ENCODE measurements around the gene DDX54.

DDX54 gene, protein sequence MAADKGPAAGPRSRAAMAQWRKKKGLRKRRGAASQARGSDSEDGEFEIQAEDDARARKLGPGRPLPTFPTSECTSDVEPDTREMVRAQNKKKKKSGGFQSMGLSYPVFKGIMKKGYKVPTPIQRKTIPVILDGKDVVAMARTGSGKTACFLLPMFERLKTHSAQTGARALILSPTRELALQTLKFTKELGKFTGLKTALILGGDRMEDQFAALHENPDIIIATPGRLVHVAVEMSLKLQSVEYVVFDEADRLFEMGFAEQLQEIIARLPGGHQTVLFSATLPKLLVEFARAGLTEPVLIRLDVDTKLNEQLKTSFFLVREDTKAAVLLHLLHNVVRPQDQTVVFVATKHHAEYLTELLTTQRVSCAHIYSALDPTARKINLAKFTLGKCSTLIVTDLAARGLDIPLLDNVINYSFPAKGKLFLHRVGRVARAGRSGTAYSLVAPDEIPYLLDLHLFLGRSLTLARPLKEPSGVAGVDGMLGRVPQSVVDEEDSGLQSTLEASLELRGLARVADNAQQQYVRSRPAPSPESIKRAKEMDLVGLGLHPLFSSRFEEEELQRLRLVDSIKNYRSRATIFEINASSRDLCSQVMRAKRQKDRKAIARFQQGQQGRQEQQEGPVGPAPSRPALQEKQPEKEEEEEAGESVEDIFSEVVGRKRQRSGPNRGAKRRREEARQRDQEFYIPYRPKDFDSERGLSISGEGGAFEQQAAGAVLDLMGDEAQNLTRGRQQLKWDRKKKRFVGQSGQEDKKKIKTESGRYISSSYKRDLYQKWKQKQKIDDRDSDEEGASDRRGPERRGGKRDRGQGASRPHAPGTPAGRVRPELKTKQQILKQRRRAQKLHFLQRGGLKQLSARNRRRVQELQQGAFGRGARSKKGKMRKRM

GRCh38 chr12:113185180-113186032, at the start of gene DDX54, which contains the start of gene RITA1:
Gene DDX54, minus strand, starts transcription at chr12:113185478. Its CDS starts 27 bp downstream, at chr12:113185451.
Gene RITA1, plus strand, starts transcription at chr12:113185721. Its CDS starts 1,026 bp downstream, at chr12:113186747.
- peak; percentile 73 for FAIRE-seq
- DNase-seq (ENCODE audit: insufficient read length, low spot score) = peak; percentile 72

DNA sequence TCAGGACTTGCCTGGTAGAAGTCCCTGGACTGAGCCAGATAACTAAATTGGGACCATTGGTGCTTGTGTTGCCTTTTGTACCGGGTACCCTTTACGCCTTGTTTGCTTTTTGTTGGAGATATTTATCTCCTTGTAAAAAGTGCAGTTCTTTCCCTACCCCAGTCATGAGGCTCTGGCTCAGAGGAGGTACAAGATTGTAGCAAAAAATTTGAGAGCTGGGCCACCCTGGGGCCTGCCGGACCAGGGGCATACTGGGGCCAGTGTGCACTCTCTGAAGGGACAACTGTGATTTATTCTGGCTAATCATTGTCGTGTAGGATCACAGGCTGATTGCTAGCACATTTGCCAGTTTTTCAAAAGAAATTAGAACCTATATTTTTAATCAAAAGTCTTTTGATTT, 49.2 kb upstream of the DDX54 start:
- FAIRE-seq (no peak), DNase-seq (ENCODE audit: insufficient read length, low spot score) (no peak)

- DNase-seq (ENCODE audit: insufficient read length, low spot score) (no peak), FAIRE-seq (no peak)
Observed at GRCh38 chr12:113233967-113234366, 48.7 kb upstream of the DDX54 start.

DNA sequence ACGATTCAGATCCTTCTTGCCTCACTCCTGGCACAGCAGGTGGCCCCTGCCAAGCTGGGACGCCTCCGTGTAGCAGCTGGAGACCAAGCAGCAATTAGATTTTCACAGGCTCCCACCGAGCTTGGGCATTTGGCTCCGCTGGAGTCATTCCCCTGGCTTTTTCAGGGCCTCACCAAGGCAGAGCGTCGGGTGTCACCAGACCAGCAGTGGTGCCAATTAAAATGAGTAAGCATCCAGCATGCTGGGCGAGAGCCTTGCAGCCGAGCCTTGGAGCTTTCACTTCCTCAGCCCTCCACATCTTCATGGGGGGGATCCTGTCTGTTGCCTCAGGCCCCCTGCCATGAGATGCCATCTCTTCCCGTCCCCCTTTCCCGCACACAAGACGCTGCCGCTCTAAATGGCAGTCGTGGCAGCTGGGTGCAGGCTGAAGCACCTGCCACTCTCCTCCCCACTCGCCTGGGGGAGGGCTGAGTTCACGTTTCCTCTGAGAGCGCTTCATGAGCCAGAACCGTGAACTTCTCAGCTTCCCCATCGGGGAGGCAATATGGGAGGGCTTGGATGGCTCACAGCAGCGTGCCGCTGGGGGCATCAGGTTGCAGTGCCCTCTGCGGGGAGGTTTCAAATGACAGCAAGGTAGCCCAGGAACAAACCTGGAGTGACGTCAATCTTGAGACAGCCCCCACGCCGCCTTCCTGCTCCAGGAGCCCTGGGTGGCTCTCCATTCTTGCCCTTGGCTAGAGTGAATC, 47.7 kb upstream of the DDX54 start:
- FAIRE-seq (peak; percentile 92), DNase-seq (ENCODE audit: insufficient read length, low spot score) (no peak)

DNA sequence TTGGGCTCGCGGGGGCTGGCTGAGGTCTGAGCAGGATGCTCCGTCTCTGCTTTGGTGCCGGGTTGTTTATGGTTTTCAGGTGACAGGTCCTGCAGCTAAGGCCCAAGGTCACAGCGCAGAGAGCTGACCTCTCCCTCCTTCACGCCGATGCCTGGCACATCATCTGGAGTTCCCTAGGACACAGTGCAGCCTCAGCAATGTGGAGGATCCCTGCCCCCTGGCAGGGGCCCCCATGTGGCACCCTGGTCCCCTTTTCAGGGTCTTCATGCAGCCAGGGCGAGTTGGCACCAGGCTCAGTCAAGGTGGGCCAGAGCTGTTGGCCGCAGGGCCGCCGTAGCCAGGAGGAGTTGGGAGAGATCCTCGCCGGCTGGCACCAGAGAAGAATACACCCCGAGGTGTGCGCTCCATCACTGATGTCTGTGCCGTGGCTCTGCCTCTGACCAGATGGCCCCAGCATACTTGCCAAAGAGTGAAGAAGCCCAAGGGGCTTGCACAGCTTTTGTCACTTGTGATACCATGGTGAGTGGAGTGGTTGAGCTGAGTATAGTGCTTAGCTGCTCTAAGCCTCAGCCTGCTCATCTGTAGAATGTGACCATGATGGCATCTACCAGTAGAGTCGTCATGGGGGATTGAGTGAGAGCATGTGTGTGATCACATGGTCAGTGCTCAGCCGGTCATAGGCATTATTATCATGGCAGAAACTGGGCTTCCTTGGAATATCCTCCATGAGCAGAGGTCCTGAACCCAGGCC, 47.0 kb upstream of the DDX54 start:
- DNase-seq (ENCODE audit: insufficient read length, low spot score) (no peak), FAIRE-seq (no peak)

DNA sequence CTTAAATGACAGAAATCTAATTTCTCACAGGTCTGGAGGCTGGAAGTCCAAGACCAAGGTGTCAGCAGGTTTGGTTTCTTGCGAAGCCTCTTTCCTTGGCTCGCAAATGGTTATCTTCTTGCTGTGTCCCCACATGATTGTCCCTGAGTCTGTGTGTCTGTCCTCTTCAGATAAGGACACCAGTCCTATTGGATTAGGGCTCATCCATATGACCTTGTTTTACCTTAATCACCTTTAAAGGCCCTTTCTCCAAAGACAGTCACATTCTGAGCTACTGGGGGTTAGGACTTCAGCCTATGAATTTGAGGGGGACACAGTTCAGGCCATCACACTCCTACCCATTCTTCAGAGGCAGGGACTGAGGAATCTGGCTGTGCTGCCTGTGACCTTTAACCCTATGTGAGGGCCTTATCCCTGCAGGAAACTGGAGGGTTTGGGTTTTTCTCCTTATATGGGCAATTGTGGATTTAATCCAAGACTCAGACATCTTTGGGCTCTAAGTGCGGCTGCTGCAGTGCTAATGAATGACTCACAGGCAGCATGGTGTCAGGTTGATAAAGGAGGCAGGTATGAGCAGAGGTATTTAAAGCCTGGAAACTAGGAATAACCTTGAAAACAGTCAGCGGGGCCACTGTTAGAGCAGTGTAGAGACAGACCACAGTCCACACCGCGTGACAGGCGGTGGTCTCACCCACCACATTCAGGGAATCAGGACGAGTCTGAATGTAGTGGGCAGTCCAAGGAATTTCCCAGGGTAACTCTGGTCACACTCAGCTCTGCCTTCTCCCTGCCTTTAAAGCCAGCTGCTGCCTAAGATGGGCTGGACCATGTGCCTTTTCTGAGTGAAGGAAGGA, 46.2 kb upstream of the DDX54 start:
- DNase-seq (ENCODE audit: insufficient read length, low spot score) = no peak
- no peak for FAIRE-seq

- FAIRE-seq = peak; percentile 60
- no peak for DNase-seq (ENCODE audit: insufficient read length, low spot score)
Observed at GRCh38 chr12:113230315-113231234, 45.3 kb upstream of the DDX54 start.

- no peak for FAIRE-seq
Observed at GRCh38 chr12:113228394-113229028, 43.2 kb upstream of the DDX54 start.

GRCh38 chr12:113227686-113228391, 42.6 kb upstream of the DDX54 start:
- FAIRE-seq = no peak
- no peak for DNase-seq (ENCODE audit: insufficient read length, low spot score)

More at GRCh38 chr12:113228394-113229028, 43.2 kb upstream of the DDX54 start:
- no peak for DNase-seq (ENCODE audit: insufficient read length, low spot score)

GRCh38 chr12:113226696-113227568, 41.7 kb upstream of the DDX54 start:
- no peak for FAIRE-seq
- DNase-seq (ENCODE audit: insufficient read length, low spot score) = no peak

DNA sequence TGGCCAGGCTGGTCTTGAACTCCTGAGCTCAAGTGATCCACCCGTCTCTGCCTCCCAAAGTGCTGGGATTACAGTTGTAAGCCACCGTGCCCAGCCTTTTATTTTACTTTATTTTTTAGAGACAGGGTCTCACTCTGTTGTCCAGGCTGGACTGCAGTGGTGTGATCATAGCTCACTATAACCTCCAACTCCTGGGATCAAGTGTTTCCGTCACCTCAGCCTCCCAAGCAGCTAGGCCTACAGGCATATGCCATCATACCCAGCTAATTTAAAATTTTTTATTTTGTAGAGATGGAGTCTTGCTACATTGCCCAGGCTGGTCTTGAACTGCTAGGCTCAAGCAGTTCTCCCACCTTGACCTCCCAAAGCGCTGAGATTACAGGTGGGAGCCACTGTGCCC, 39.7 kb upstream of the DDX54 start:
- FAIRE-seq = no peak
- DNase-seq (ENCODE audit: insufficient read length, low spot score) = no peak

DNA sequence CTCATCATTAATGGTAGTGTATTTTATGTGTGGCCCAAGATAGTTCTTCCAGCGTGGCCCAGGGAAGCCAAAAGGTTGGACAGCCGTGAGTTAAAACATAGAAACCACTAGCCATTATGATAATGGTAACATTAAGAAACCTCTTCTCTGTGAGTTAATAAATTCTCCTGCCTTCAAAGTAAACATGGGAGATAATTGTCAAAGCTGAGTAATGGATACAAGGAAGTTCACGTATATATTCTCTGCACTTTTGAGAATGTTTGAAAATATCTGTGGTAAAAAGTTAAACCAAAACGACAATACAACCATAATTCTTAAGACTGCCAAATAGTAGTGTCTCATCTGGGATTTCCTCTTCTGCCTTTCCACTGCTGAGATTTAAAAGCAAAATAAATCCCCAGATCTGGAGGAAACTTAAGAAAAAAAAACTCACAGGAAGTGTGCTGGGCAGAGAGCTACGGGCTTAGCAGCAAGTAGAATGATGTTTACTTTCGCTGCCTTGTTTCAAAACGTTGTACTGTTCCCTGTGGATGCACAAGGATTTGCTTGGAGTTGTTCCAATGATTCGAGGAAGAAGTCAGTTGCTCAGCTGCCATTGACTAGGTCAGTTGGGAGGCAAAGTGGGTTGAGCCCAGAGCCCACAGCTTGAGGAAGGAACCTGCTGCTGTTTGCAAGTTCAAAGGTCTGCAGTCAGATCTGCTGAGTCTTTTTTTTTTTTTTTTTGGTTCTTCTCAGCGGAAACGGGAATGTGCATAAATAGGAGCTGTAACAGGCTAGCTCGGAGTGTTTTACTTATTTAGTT, 37.7 kb upstream of the DDX54 start:
- DNase-seq (ENCODE audit: insufficient read length, low spot score) = no peak
- FAIRE-seq = peak; percentile 59

GRCh38 chr12:113221997-113222729, 36.9 kb upstream of the DDX54 start:
- FAIRE-seq (peak; percentile 37), DNase-seq (ENCODE audit: insufficient read length, low spot score) (no peak)

Data from GM19239 (cell line).